ENCODE data around the gene CHSY1.

DNA sequence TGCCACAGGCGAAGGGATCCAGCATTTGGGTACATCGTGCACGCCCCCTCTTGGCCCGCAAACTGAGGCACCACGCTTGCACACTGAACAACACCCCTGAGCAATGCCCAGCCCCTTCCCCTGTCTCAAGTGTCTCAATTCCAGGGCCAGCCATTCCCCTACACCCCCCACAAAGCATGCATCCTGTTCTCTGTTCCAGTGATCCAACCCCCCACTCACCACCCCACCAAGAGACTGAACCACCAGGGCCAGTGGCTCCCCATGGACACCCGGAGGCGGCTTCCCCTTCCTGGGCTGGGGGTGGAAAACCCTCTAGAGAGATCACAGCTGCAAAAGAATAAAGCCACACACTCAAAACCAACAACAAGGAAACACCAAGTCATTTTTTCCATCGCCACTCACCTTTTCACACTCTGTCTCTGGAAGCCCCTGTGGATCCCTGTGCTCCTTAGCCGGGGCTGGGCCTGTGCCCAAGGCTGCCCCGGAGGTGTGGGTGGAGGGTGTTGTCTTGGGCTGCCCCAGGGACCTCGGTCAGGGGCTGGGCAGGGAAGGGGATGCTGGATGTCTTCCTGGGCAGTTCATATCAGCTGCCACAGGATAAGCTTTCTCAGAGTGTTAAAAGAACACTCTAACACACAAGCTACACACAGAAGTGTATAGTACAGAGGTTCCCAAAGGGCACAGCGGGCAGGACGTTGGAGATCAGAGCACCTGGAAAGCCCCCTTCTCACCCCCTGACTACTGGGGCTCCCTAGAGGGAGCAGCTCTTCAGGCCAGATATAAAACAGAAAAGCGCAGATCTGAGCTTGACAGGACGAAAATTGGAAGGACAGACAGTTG, 92.5 kb downstream of the CHSY1 start:
- TF ChIP-seq, protein P1, sequence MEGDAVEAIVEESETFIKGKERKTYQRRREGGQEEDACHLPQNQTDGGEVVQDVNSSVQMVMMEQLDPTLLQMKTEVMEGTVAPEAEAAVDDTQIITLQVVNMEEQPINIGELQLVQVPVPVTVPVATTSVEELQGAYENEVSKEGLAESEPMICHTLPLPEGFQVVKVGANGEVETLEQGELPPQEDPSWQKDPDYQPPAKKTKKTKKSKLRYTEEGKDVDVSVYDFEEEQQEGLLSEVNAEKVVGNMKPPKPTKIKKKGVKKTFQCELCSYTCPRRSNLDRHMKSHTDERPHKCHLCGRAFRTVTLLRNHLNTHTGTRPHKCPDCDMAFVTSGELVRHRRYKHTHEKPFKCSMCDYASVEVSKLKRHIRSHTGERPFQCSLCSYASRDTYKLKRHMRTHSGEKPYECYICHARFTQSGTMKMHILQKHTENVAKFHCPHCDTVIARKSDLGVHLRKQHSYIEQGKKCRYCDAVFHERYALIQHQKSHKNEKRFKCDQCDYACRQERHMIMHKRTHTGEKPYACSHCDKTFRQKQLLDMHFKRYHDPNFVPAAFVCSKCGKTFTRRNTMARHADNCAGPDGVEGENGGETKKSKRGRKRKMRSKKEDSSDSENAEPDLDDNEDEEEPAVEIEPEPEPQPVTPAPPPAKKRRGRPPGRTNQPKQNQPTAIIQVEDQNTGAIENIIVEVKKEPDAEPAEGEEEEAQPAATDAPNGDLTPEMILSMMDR (IDR thresholded peaks at IDR 0.05) = no peak
- no peak for TF ChIP-seq POLR2A (IDR thresholded peaks at IDR 0.05)

All from testis (tissue), 2 donors.